ENCODE measurements around the gene IL36A. TPM values are rescaled to one million over a fixed set of nuclear protein-coding genes. Genes with fewer than 3 reads are reported as not detected.

The IL36A gene
- total and polyA plus RNA-seq, 2 donors (not counting 3 experiments of a cell fraction or from before 2014, with no cell fraction given), result not detected

DNA sequence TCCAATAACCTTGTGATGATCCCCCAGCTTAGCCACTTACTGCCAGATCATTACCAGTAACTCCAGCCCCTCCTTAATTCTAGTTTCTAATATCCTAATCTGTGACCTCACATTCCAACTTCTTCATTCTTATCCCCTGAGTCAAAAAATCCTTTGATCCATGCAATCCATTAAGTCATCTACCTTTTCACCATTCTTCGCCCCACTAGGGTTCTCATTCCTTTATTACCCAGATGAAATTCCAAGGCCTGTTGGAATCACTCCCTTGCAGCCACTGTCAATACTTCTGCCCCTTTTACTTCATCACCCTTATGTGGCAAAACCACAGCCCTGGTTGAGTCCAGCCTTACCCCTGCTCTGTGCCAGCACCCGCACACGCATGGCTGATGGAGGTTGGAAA is 47.7 kb upstream of the IL36A start:
- intact Hi-C loops (cut with micrococcal nuclease) (loop anchor here (5.0 kb wide), 1 partner anchor 355 kb away; no protein-coding TSS in a partner anchor), dilution Hi-C loops (cut with MboI; ENCODE audit: extremely low pct_ligation_motif_present, low sequenced_read_pairs) (no loop called here)
- DNase-seq (ENCODE audit: low read depth, low spot score) (no peak), FAIRE-seq (no peak)
- H3K9me1 ChIP-seq (replicated peaks; ENCODE audit: control insufficient read depth, extremely low read depth, insufficient read depth, low read length), result no peaks in the 10 kb centered on the region
- BruUV-seq (replicated peaks), result no TSS peak
- ChIA-PET POLR2A (no interaction called here), CTCF (interaction anchor here (4.1 kb wide), 1 partner anchor 15 kb away, joined by 29 read pairs; no protein-coding TSS in a partner anchor)
- peaks cover 12 to 22% of the 10 kb centered on the region in 2 experiments for H3K27me3 ChIP-seq (ENCODE audit: control insufficient read depth in 2 of 2, insufficient read depth in 2 of 2, low read length in 2 of 2)
- no peak overlapping the region for H3K4me2 ChIP-seq (ENCODE audit: insufficient read depth, low read length)
- no peaks in the 10 kb centered on the region for H3K36me3 ChIP-seq (ENCODE audit: control insufficient read depth in 2 of 2, extremely low read depth in 1 of 2, insufficient read depth in 2 of 2, low read length in 2 of 2)
- no peak overlapping the region for H3K27ac ChIP-seq (ENCODE audit: insufficient read depth, low read depth, low read length)
- no peak overlapping the region for H3K9ac ChIP-seq (replicated peaks; ENCODE audit: extremely low read depth, insufficient read depth, low read length)
- H3K79me2 ChIP-seq (ENCODE audit: control insufficient read depth, insufficient read depth, low read length), result no peaks in the 10 kb centered on the region
- no peaks in the 10 kb centered on the region for H3K4me1 ChIP-seq (ENCODE audit: control insufficient read depth, extremely low read depth, insufficient read depth, low read length)
- H3K4me3 ChIP-seq (replicated peaks in 1 of 3; ENCODE audit: insufficient read depth in 1 of 3, low read depth in 1 of 3, low read length in 3 of 3), result no peak overlapping the region
- no peak overlapping the region for H2AFZ ChIP-seq (ENCODE audit: low read depth, low read length)
- H4K20me1 ChIP-seq (replicated peaks; ENCODE audit: control insufficient read depth, extremely low read depth, insufficient read depth, low read length), result no peaks in the 10 kb centered on the region
- H3K9me3 ChIP-seq (replicated peaks; ENCODE audit: control insufficient read depth, insufficient read depth, low read length), result no peaks in the 10 kb centered on the region
- no peak for TF ChIP-seq JUN (IDR thresholded peaks at IDR 0.05; ENCODE audit: borderline replicate concordance, insufficient read depth, insufficient read length, low read depth)
- no peak for TF ChIP-seq MYC (IDR thresholded peaks at IDR 0.05; ENCODE audit: low read depth, low read length)
- no peak for TF ChIP-seq GATA2 (IDR thresholded peaks at IDR 0.05; ENCODE audit: insufficient read depth, insufficient read length, low read depth, low read length)
- no peak for TF ChIP-seq FOS (IDR thresholded peaks at IDR 0.05; ENCODE audit: borderline replicate concordance, insufficient read depth, low read length)
- TF ChIP-seq, protein P1, sequence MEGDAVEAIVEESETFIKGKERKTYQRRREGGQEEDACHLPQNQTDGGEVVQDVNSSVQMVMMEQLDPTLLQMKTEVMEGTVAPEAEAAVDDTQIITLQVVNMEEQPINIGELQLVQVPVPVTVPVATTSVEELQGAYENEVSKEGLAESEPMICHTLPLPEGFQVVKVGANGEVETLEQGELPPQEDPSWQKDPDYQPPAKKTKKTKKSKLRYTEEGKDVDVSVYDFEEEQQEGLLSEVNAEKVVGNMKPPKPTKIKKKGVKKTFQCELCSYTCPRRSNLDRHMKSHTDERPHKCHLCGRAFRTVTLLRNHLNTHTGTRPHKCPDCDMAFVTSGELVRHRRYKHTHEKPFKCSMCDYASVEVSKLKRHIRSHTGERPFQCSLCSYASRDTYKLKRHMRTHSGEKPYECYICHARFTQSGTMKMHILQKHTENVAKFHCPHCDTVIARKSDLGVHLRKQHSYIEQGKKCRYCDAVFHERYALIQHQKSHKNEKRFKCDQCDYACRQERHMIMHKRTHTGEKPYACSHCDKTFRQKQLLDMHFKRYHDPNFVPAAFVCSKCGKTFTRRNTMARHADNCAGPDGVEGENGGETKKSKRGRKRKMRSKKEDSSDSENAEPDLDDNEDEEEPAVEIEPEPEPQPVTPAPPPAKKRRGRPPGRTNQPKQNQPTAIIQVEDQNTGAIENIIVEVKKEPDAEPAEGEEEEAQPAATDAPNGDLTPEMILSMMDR (IDR thresholded peaks at IDR 0.05; ENCODE audit: extremely low read depth in 1 of 2, insufficient read depth in 1 of 2, low read depth in 1 of 2, low read length in 2 of 2), result no peak
- TF ChIP-seq POLR2A (IDR thresholded peaks at IDR 0.05; ENCODE audit: low read depth, low read length), result no peak
- TF ChIP-seq, protein P2, sequence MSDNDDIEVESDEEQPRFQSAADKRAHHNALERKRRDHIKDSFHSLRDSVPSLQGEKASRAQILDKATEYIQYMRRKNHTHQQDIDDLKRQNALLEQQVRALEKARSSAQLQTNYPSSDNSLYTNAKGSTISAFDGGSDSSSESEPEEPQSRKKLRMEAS (IDR thresholded peaks at IDR 0.05; ENCODE audit: insufficient read depth, insufficient read length), result no peak
- no peak for TF ChIP-seq EZH2 (IDR thresholded peaks at IDR 0.05; ENCODE audit: borderline replicate concordance, low read depth, low read length, severe bottlenecking)
- TF ChIP-seq POLR2AphosphoS5 (IDR thresholded peaks at IDR 0.05; ENCODE audit: insufficient read depth, low read depth, low read length), result no peak

All from endothelial cell of umbilical vein (primary cell).